ENCODE measurements around the gene RCAN1. TPM values are rescaled to one million over a fixed set of nuclear protein-coding genes. Genes with fewer than 3 reads are reported as not detected.

RCAN1 gene
- total RNA-seq, 1 donor from 2014 or later = 75.3 TPM

DNA sequence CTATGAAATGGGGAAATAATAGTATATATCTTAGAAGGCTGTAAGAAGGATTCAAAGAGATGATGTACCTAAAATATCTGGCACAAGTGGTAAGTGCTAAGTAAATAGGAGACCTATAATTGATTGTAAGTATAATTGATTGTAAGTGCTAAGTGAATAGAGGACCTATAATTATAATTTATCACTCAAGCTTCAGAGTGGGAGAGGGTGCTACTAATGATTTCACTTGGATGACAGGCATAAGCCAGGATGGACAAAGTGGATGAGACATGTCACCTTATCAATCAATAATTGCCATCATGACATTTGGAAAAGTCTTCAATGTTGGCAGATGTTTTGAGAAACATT is 11.2 kb downstream of the RCAN1 start:
- Histone ChIP-seq H3K9me3 (replicated peaks) (no peaks in the 10 kb centered on the region), H3K36me3 (no peaks in the 10 kb centered on the region), H3K27me3 (ENCODE audit: low read depth) (no peaks in the 10 kb centered on the region), H3K27ac (replicated peaks) (no peak overlapping the region), H3K4me1 (peaks cover 29% of the 10 kb centered on the region), H3K4me3 (no peak overlapping the region)
- TF ChIP-seq, protein P1, sequence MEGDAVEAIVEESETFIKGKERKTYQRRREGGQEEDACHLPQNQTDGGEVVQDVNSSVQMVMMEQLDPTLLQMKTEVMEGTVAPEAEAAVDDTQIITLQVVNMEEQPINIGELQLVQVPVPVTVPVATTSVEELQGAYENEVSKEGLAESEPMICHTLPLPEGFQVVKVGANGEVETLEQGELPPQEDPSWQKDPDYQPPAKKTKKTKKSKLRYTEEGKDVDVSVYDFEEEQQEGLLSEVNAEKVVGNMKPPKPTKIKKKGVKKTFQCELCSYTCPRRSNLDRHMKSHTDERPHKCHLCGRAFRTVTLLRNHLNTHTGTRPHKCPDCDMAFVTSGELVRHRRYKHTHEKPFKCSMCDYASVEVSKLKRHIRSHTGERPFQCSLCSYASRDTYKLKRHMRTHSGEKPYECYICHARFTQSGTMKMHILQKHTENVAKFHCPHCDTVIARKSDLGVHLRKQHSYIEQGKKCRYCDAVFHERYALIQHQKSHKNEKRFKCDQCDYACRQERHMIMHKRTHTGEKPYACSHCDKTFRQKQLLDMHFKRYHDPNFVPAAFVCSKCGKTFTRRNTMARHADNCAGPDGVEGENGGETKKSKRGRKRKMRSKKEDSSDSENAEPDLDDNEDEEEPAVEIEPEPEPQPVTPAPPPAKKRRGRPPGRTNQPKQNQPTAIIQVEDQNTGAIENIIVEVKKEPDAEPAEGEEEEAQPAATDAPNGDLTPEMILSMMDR (IDR thresholded peaks at IDR 0.05; ENCODE audit: borderline replicate concordance) = no peak
- no peak for DNase-seq
- intact Hi-C loops (cut with micrococcal nuclease) = no loop called here

DNA sequence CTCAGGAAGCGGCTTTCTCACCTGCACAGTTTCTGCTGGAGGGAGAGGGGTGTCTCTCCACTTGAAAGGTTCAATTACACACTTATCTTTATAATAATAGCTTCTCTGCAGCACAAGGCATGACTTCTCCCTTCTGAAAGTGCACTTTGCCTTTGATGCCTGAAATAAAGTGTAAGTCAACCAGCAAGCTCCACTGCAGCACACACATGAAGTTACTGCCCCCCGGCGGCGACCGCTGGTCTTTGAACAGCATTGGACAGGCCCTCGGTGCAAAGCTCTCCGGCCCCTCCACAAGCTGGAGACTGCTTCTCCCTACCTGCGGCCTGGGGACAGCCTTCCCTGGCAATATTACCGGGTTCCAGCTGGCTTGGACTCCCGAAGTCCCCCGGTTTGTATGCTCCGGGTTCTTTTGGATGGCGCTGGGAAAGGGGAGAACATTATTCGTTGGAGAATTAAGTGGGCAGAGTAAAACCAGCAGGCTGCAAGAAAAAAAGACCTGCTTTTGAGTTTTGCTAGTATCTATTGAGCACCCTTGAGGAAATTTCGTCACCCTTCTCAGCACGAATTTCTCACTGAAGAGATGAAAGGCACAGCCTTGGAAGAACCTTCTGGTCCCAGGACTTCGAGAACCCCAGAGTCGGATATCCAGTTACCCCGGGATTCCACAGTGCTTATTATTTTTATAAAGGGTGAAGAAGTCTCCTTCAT is 11.8 kb downstream of the RCAN1 start:
- H3K4me3 ChIP-seq = no peak overlapping the region
- no peaks in the 10 kb centered on the region for H3K9me3 ChIP-seq (replicated peaks)
- H3K4me1 ChIP-seq = peaks cover 31% of the 10 kb centered on the region
- TF ChIP-seq, protein P1 (IDR thresholded peaks at IDR 0.05; ENCODE audit: borderline replicate concordance) = peak; percentile 86
- intact Hi-C loops (cut with micrococcal nuclease) = no loop called here
- no peaks in the 10 kb centered on the region for H3K36me3 ChIP-seq
- H3K27me3 ChIP-seq (ENCODE audit: low read depth) = no peaks in the 10 kb centered on the region
- peak; percentile 82 for DNase-seq
- H3K27ac ChIP-seq (replicated peaks) = peak overlapping the region; percentile 20

DNA sequence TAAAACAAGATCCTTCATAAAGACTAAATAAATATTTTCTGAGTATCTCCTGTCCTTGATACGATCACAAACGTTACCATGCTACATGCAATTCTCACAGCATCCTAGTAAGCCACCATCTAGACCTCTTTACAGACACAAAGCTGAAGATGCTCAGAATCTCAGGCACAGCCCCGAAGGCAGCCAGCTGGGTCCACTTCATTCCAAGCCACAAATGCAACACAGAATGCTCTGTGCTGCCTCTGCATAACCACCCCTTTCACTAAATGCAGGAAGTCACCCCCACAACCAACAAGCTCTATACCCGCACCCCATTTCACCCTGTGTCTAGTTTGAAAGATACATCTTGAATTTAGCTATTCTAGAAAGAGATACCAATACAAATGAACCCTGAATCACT is 12.9 kb downstream of the RCAN1 start:
- Histone ChIP-seq H3K4me3 (no peak overlapping the region), H3K9me3 (replicated peaks) (no peaks in the 10 kb centered on the region), H3K36me3 (no peaks in the 10 kb centered on the region), H3K4me1 (peaks cover 31% of the 10 kb centered on the region), H3K27ac (replicated peaks) (no peak overlapping the region), H3K27me3 (ENCODE audit: low read depth) (no peaks in the 10 kb centered on the region)
- DNase-seq = no peak
- intact Hi-C loops (cut with micrococcal nuclease) = no loop called here
- TF ChIP-seq, protein P1 (IDR thresholded peaks at IDR 0.05; ENCODE audit: borderline replicate concordance) = no peak

DNA sequence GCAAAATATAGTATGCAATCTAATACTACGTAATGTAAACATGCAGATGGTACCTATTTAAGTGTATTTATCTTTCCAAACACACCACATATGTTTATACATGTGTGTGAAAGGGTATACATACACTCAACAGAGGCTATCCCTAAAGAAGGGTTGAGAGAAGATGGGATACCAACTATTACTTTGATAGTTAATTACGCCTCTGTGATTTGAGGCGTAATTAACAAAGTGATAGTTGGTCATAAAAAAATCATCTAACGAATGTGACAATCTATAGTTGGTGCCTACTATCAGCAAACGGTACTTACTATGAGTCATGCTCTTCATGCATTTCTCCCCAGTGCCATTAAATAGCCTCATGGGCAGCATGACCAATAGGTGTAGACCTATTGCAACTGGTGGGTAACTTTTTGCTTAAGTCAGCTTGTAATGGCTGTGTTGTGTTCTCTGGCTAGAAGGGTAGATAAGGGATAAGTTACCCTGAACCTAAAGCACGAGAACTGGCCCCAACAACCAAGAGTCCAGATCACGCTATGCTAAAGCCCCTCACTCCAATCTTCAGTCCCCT is 15.3 kb downstream of the RCAN1 start:
- DNase-seq = no peak
- TF ChIP-seq, protein P1 (IDR thresholded peaks at IDR 0.05; ENCODE audit: borderline replicate concordance) = no peak

DNA sequence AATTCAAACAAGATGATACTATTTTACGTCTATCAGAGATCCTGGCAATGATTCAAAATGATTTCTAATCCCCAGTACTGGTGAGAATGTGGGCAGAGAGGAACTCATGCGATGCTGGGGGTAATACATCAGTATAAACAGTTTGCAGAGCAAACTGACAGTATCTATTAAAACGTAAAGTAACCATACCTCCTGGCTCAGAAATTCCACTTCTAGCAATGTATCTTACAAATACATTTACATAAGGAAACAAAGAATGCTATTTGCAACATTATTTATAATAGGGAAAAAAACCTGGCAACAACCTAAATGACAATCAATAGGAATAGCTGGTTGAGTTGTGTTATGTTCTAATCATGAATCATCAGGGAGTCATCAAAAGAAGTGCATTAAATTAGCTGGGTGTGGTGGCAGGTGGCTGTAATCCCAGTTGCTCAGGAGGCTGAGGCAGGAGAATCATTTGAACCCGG is 15.9 kb downstream of the RCAN1 start:
- TF ChIP-seq, protein P1 (IDR thresholded peaks at IDR 0.05; ENCODE audit: borderline replicate concordance) = no peak
- intact Hi-C loops (cut with micrococcal nuclease) = no loop called here
- DNase-seq = no peak
- peaks cover 57% of the 10 kb centered on the region for H3K4me1 ChIP-seq
- H3K27ac ChIP-seq (replicated peaks) = no peak overlapping the region
- H3K36me3 ChIP-seq = no peaks in the 10 kb centered on the region
- H3K4me3 ChIP-seq = no peak overlapping the region
- no peaks in the 10 kb centered on the region for H3K27me3 ChIP-seq (ENCODE audit: low read depth)
- H3K9me3 ChIP-seq (replicated peaks) = no peaks in the 10 kb centered on the region

More for the DNA sequence above, 15.3 kb downstream of the RCAN1 start:
- Histone ChIP-seq H3K36me3 (no peaks in the 10 kb centered on the region), H3K4me3 (no peak overlapping the region), H3K27ac (replicated peaks) (no peak overlapping the region), H3K4me1 (peaks cover 51% of the 10 kb centered on the region), H3K27me3 (ENCODE audit: low read depth) (no peaks in the 10 kb centered on the region), H3K9me3 (replicated peaks) (no peaks in the 10 kb centered on the region)
- intact Hi-C loops (cut with micrococcal nuclease) = no loop called here

All from left ventricle myocardium inferior (tissue), 1 donor.